GM12878 (cell line): Measurements from ENCODE around the gene GIPC1. TPM values are rescaled to one million over a fixed set of nuclear protein-coding genes. Genes with fewer than 3 reads are reported as not detected.

Experiments used
- ATAC-seq: fragments of 200-7000 bp; cut with Tn5 transposase; 3 replicates; pipeline ENCODE4 v1.9.1; 2020; ENCODE audit warnings: mild to moderate bottlenecking, moderate library complexity
- BruUV-seq: library from RNA; stranded (reverse); fragments of 400-500 nt; replicated peaks from 2 replicates; lab custom pipeline; 2021; lab: Mats Ljungman, UMichigan
- CTCF ChIA-PET: fragments of 300-600 bp; sonication (Branson Sonifier 250); formaldehyde crosslinking; extraction: SDS; loops from one replicate; lab custom pipeline; 2021; ENCODE audit warnings: inconsistent platforms; lab: Yijun Ruan, JAX
- POLR2A ChIA-PET: fragments of 350-600 bp; formaldehyde crosslinking; extraction: SDS; loops from one replicate; lab custom pipeline; 2021; ENCODE audit warnings: inconsistent platforms; lab: Charles Lee
- RAD21 ChIA-PET: fragments of 300-600 bp; sonication (Branson Sonifier 250); formaldehyde crosslinking; loops from one replicate; lab custom pipeline; 2023; ENCODE audit warnings: antibody characterized with exemption; ENCODE audit not compliant: unreplicated experiment; lab: Charles Lee
- SMC1A ChIA-PET: fragments of 300-600 bp; sonication (Branson Sonifier 250); formaldehyde crosslinking; loops from one replicate; lab custom pipeline; 2023; ENCODE audit not compliant: unreplicated experiment, uncharacterized antibody; lab: Charles Lee
- DNase-seq: peaks from one replicate; pipeline ENCODE4 v3.0.0-alpha.2; 2011; ENCODE audit warnings: low read depth, low spot score
- FAIRE-seq: peaks from 3 replicates; lab custom pipeline; 2011; peaks lifted over from hg19 to GRCh38; lab: Jason Lieb, UNC
- H2AFZ ChIP-seq: 2 replicates; pipeline ENCODE4 v1.6.0; 2011; ENCODE audit warnings: low read depth, low read length, control low read depth; ENCODE audit not compliant: control insufficient read depth
- H3K27ac ChIP-seq: 2 replicates; pipeline ENCODE4 v1.5.1; 2011; ENCODE audit warnings: control low read depth; ENCODE audit not compliant: control insufficient read depth, insufficient read depth
- H3K27me3 ChIP-seq, 2 experiments: replicated peaks in 1 of 2; 2 replicates each; pipeline versions ENCODE4 v1.6.0 to v1.6.1; 2011; ENCODE audit warnings: low read length in 1 of 2; ENCODE audit not compliant: control insufficient read depth in 2 of 2, insufficient read depth in 2 of 2
- H3K36me3 ChIP-seq, 2 experiments: 2 replicates each; pipeline ENCODE4 v1.5.1; 2011; ENCODE audit warnings: low read length in 1 of 2; ENCODE audit not compliant: control insufficient read depth in 2 of 2, insufficient read depth in 2 of 2
- H3K4me1 ChIP-seq: 2 replicates; pipeline ENCODE4 v1.6.1; 2011; ENCODE audit warnings: mild to moderate bottlenecking, low read length, moderate library complexity, mixed read lengths; ENCODE audit not compliant: control insufficient read depth, insufficient read depth
- H3K4me2 ChIP-seq: 2 replicates; pipeline ENCODE4 v1.6.0; 2011; ENCODE audit warnings: control low read depth; ENCODE audit not compliant: control insufficient read depth, insufficient read depth
- H3K4me3 ChIP-seq: fragments of 200-600 bp; sonication (generic); 2 replicates; pipeline ENCODE4 v1.5.1; 2016
- H3K79me2 ChIP-seq: 2 replicates; pipeline ENCODE4 v1.6.0; 2011; ENCODE audit warnings: low read length; ENCODE audit not compliant: control insufficient read depth, insufficient read depth
- H3K9ac ChIP-seq: 2 replicates; pipeline ENCODE4 v1.8.0; 2011; ENCODE audit warnings: low read length, control low read depth, mixed read lengths; ENCODE audit not compliant: control insufficient read depth, insufficient read depth
- H3K9me3 ChIP-seq: replicated peaks from 3 replicates; pipeline ENCODE4 v1.5.1; 2011; ENCODE audit warnings: mild to moderate bottlenecking, low read length; ENCODE audit not compliant: control insufficient read depth, insufficient read depth
- H4K20me1 ChIP-seq: 2 replicates; pipeline ENCODE4 v1.6.0; 2011; ENCODE audit not compliant: control insufficient read depth, insufficient read depth
- CEBPB ChIP-seq, 2 experiments: fragments of 150-350 bp in 1 of 2; IDR thresholded peaks; 2 replicates each; pipeline ENCODE4 v1.6.1; 2012 to 2014; ENCODE audit warnings: low read depth in 2 of 2, low read length in 2 of 2, borderline replicate concordance in 1 of 2, inconsistent platforms in 1 of 2
- FOXM1 ChIP-seq: IDR thresholded peaks from 2 replicates; pipeline ENCODE4 v1.6.1; 2012; ENCODE audit warnings: low read depth, mild to moderate bottlenecking, inconsistent platforms, low read length, moderate library complexity
- MXI1 ChIP-seq: fragments of 150-350 bp; IDR thresholded peaks from 2 replicates; pipeline ENCODE4 v1.6.1; 2011; ENCODE audit warnings: low read depth, mild to moderate bottlenecking, inconsistent platforms, low read length, improper control_type of control experiment
- REST ChIP-seq: IDR thresholded peaks from 2 replicates; pipeline ENCODE4 v1.6.1; 2012; ENCODE audit warnings: mild to moderate bottlenecking, low read depth, low read length
- STAT1 ChIP-seq: fragments of 450-650 bp; conservative IDR thresholded peaks from 2 replicates; pipeline ENCODE4 v1.6.1; 2014; ENCODE audit warnings: antibody characterized with exemption, mild to moderate bottlenecking
- TCF12 ChIP-seq: IDR thresholded peaks from 2 replicates; pipeline ENCODE4 v1.6.1; 2011; ENCODE audit warnings: low read depth, mild to moderate bottlenecking, low read length
- TCF3 ChIP-seq: IDR thresholded peaks from 2 replicates; pipeline ENCODE4 v1.6.1; 2012; ENCODE audit warnings: low read depth, mild to moderate bottlenecking, low read length, borderline replicate concordance; ENCODE audit not compliant: insufficient read depth
- WGBS: methylation state at CpG from one replicate; pipeline ENCODE4 v1.1.6; 2016; ENCODE audit warnings: low lambda C conversion rate; ENCODE audit not compliant: insufficient replicate concordance, insufficient coverage; ENCODE audit errors: missing lambda C conversion rate; 5-methylcytosine and 5-hydroxymethylcytosine counted together
- in situ Hi-C: fragments of 300-500 bp; cut with MboI; formaldehyde crosslinking; loops from 9 replicates; pipeline ENCODE4 v1.14.3; 2018; ENCODE audit warnings: mixed read lengths
- intact Hi-C: fragments of 100-400 bp; cut with micrococcal nuclease; formaldehyde crosslinking; loops from one replicate; pipeline ENCODE4 v1.14.2; 2022; ENCODE audit not compliant: unreplicated experiment
- polyA plus RNA-seq, 11 experiments: library from polyadenylated mRNA; depleted of rRNA in 4 of 11; unstranded in 6 of 11; stranded (reverse) in 5 of 11; fragments of >200 nt; fragmentation: Nextera tagmentation in 4 of 11; fragmentation: Illumina TruSeq in 1 of 11; extraction: Ambion mirVana in 4 of 11; extraction: Trizol in 1 of 11; gene quantifications; 1 replicate in 1 of 11; 2 replicates in 10 of 11; pipeline versions ENCODE4 v1.2.1 to v1.2.3, GENCODE V29; 2011 to 2016; ENCODE audit warnings: inconsistent platforms in 2 of 11, missing spikeins in 2 of 11, low read depth in 1 of 11
- total RNA-seq, 4 experiments: library from RNA; depleted of rRNA in 3 of 4; stranded (reverse); fragments of >200 nt in 3 of 4; fragmentation: Illumina TruSeq in 1 of 4; extraction: Trizol in 1 of 4; gene quantifications; 2 replicates each; pipeline versions ENCODE4 v1.2.1 to v1.2.3, GENCODE V29; 2013 to 2021
- TF ChIP-seq, protein P1 (sequence below): IDR thresholded peaks from 2 replicates; pipeline ENCODE4 v1.6.1; 2012; ENCODE audit warnings: low read depth, low read length, improper control_type of control experiment
- TF ChIP-seq, protein P2 (sequence below): fragments of 450-650 bp; IDR thresholded peaks from 2 replicates; pipeline ENCODE4 v1.6.1; 2017; ENCODE audit warnings: low read depth, mild to moderate bottlenecking, moderate library complexity

The GIPC1 gene
- total and polyA plus RNA-seq, 10 of the 15 experiments (the other 5 are each of a cell fraction or from before 2014, with no cell fraction given) = 0.47 to 24.1 (median 13.6) TPM

DNA sequence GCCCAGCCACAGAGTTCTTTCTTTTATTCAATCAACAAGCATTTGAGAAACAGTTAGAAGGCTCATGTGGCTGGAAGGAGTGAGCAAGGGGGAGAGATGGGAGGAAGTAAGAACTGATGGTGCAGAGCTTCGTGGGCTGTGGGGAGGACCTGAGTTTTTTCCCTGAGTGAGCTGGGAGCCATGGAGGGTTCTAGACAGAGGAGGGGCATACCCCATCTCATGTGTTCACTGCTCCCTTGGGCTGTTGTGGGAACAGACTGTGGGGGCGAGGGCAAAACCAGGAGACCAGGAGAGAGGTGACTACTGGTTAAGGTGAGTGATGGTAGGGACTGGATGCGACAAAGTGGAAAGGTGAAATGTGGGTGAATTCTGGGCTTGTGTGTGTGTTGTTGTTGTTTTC, 65.2 kb downstream of the GIPC1 start (continued):
- TF ChIP-seq REST = no peak
- TF ChIP-seq TCF3 = no peak
- no peak for TF ChIP-seq FOXM1
- TF ChIP-seq, all 136 proteins: peak for 0

- no peak for FAIRE-seq
- in situ Hi-C loops (no loop called here), intact Hi-C loops (no loop called here)
- H3K9ac ChIP-seq = no peak overlapping the region
- RAD21 ChIA-PET = interaction anchor here (1.2 to 1.6 kb wide), 2 partner anchors 9 to 23 kb away, joined by 3 read pairs; partner anchors contain the start of gene DDX39A
- peaks cover 13% of the 10 kb centered on the region for H3K4me1 ChIP-seq
- H3K36me3 ChIP-seq = no peaks in the 10 kb centered on the region
- H3K9me3 ChIP-seq = no peaks in the 10 kb centered on the region
- no peaks in the 10 kb centered on the region for H4K20me1 ChIP-seq
- SMC1A ChIA-PET = interaction anchor here (0.9 to 2.8 kb wide), 2 partner anchors 9 to 52 kb away, joined by 3 to 13 read pairs; no protein-coding TSS in a partner anchor
- WGBS = 38% methylated on average over 4 of the region's 4 CpGs
- no peak for TF ChIP-seq MXI1
- TF ChIP-seq, protein P1, sequence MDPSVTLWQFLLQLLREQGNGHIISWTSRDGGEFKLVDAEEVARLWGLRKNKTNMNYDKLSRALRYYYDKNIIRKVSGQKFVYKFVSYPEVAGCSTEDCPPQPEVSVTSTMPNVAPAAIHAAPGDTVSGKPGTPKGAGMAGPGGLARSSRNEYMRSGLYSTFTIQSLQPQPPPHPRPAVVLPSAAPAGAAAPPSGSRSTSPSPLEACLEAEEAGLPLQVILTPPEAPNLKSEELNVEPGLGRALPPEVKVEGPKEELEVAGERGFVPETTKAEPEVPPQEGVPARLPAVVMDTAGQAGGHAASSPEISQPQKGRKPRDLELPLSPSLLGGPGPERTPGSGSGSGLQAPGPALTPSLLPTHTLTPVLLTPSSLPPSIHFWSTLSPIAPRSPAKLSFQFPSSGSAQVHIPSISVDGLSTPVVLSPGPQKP = no peak
- TF ChIP-seq TCF12 = no peak
- TF ChIP-seq CEBPB (IDR thresholded peaks at IDR 0.05; ENCODE audit: borderline replicate concordance in 1 of 2, low read depth in 2 of 2, low read length in 2 of 2) = no peak
- no peak for TF ChIP-seq STAT1
- TF ChIP-seq, protein P2, sequence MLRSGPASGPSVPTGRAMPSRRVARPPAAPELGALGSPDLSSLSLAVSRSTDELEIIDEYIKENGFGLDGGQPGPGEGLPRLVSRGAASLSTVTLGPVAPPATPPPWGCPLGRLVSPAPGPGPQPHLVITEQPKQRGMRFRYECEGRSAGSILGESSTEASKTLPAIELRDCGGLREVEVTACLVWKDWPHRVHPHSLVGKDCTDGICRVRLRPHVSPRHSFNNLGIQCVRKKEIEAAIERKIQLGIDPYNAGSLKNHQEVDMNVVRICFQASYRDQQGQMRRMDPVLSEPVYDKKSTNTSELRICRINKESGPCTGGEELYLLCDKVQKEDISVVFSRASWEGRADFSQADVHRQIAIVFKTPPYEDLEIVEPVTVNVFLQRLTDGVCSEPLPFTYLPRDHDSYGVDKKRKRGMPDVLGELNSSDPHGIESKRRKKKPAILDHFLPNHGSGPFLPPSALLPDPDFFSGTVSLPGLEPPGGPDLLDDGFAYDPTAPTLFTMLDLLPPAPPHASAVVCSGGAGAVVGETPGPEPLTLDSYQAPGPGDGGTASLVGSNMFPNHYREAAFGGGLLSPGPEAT = no peak
- TF ChIP-seq, all 136 proteins: peak for 0
- ChIA-PET POLR2A (interaction anchor here (0.6 to 1.0 kb wide), 5 partner anchors 9 to 695 kb away, joined by 3 to 7 read pairs (median 4); partner anchors contain the start of gene DDX39A), CTCF (interaction anchor here (0.6 to 5.4 kb wide), 3 partner anchors 9 to 58 kb away, joined by 3 to 37 read pairs (median 5); partner anchors contain the start of gene DDX39A)
- DNase-seq (no peak), ATAC-seq (no peak)
- H3K4me3 ChIP-seq = no peak overlapping the region
- no peaks in the 10 kb centered on the region for H3K27me3 ChIP-seq
- peaks cover 9% of the 10 kb centered on the region for H3K79me2 ChIP-seq
- H3K27ac ChIP-seq = no peak overlapping the region
- no peak overlapping the region for H3K4me2 ChIP-seq
- H2AFZ ChIP-seq = no peak overlapping the region
- no TSS peak for BruUV-seq
These were observed 67.0 kb downstream of the GIPC1 start for GRCh38 chr19:14428882-14429416.
